Stimulated activated CD4-positive, alpha-beta T cell treated with anti-CD3 and anti-CD28 coated beads, Interleukin-1b, Interleukin-23, amount 100 ng/mL, for 48 hours (primary cell): ENCODE measurements around the gene ZNF81.
A peak's percentile ranks its signal among the peaks of the same experiment; 100 is the strongest.
"Not testable (repeated sequence)": the region's sequence is repeated elsewhere in the genome, so short reads cannot be mapped to it uniquely, and the experiment has no call there.

Experiments
- DNase-seq: peaks from one replicate; pipeline ENCODE4 v3.0.0-alpha.2; 2020

Gene ZNF81

GRCh38 chrX:47836164-47837072, at the start of gene ZNF81:
Gene ZNF81, plus strand, starts transcription at chrX:47836902. Its CDS starts 9,366 bp downstream, at chrX:47846268.
- peak; percentile 92 for DNase-seq

- no peak for DNase-seq
Observed at GRCh38 chrX:47796433-47796906, 40.2 kb upstream of the ZNF81 start.

GRCh38 chrX:47797084-47797483, 39.6 kb upstream of the ZNF81 start:
- DNase-seq, result no peak

GRCh38 chrX:47798861-47799260, 37.8 kb upstream of the ZNF81 start:
- no peak for DNase-seq

GRCh38 chrX:47802589-47802988, 34.1 kb upstream of the ZNF81 start:
- no peak for DNase-seq

GRCh38 chrX:47803103-47803502, 33.6 kb upstream of the ZNF81 start:
- not testable (repeated sequence) for DNase-seq

- no peak for DNase-seq
Observed at GRCh38 chrX:47804315-47804714, 32.4 kb upstream of the ZNF81 start.

- not testable (repeated sequence) for DNase-seq
Observed at GRCh38 chrX:47805844-47806243, 30.9 kb upstream of the ZNF81 start.

- not testable (repeated sequence) for DNase-seq
Observed at GRCh38 chrX:47806415-47807271, 30.1 kb upstream of the ZNF81 start.

GRCh38 chrX:47807272-47807538, 29.5 kb upstream of the ZNF81 start:
- DNase-seq, result not testable (repeated sequence)

- DNase-seq, result no peak
Observed at GRCh38 chrX:47807548-47807947, 29.2 kb upstream of the ZNF81 start.

GRCh38 chrX:47808904-47809788, 27.6 kb upstream of the ZNF81 start:
- no peak for DNase-seq

- DNase-seq, result no peak
Observed at GRCh38 chrX:47814851-47815250, 21.9 kb upstream of the ZNF81 start.

GRCh38 chrX:47815901-47816845, 20.5 kb upstream of the ZNF81 start:
- no peak for DNase-seq

GRCh38 chrX:47817421-47817820, 19.3 kb upstream of the ZNF81 start:
- no peak for DNase-seq

- DNase-seq, result no peak
Observed at GRCh38 chrX:47817897-47818296, 18.8 kb upstream of the ZNF81 start.

GRCh38 chrX:47828984-47829383, 7.7 kb upstream of the ZNF81 start:
- DNase-seq, result no peak

- DNase-seq, result peak; percentile 39
Observed at GRCh38 chrX:47831788-47832187, 4.9 kb upstream of the ZNF81 start.

- no peak for DNase-seq
Observed at GRCh38 chrX:47838361-47838760, 1.7 kb downstream of the ZNF81 start.

- no peak for DNase-seq
Observed at GRCh38 chrX:47840111-47840510, 3.4 kb downstream of the ZNF81 start.

- DNase-seq, result no peak
Observed at GRCh38 chrX:47843363-47843762, 6.7 kb downstream of the ZNF81 start.

GRCh38 chrX:47844117-47844516, 7.4 kb downstream of the ZNF81 start:
- no peak for DNase-seq
